Right lung (tissue), 5 donors: ENCODE measurements around the gene ARFGAP3. TPM values are rescaled to one million over a fixed set of nuclear protein-coding genes. Genes with fewer than 3 reads are reported as not detected.

Source experiments
- DNase-seq, 2 donors: peaks; one replicate each; pipeline ENCODE4 v3.0.0-alpha.2; 2013
- polyA plus RNA-seq, 5 donors: library from polyadenylated mRNA; unstranded; fragments of 120-200 nt; gene quantifications; one replicate each; pipeline versions ENCODE4 v1.2.1 to v1.2.3, GENCODE V29; 2013; ENCODE audit warnings: inconsistent platforms in 1 of 5, low replicate concordance in 1 of 5; ENCODE audit not compliant: insufficient read length in 5 of 5, insufficient read depth in 1 of 5

Gene ARFGAP3
- polyA plus RNA-seq, 5 donors: 45.8 to 56.5 (median 50.8) TPM

DNA sequence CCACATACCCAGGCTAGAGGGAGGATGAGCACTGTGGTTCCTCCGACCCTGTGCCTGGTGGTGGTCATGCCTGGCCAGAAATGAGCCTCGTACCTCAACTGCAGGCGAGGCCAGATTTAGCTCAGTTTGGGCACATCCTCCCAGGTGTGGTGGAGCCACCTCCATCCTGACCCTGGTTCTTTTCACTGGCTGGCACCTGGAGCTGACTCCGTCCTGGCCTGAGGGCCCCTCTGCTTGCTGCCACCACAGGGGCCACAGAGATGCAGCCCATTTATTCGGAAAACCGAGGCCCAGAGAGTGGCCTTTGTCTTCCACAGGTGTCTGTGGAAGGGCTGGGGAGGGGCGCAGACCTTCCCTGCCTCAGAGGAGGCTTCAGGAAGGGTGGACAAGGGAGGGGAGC lies 9.0 kb upstream of the ARFGAP3 start:
- DNase-seq: no peak

DNA sequence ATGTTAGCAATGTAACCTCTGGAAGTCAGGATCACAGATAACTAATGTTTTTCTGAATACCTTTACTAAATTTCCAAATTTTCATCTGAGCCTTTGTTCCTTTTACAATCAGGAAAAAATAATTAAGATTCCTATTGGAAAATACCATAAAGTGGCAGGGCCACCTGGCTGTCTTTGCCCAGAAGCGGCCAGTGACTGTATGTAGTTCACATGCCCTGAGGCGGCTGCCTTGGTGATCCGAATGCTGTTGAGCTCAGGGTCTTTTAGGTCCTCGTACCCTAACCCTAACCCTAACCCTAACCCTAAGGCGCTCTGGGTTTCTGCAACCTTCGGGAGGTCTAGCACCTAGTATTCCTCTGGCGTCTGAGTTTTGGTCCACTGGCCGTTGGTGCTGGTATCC lies 8.5 kb upstream of the ARFGAP3 start:
- no peak for DNase-seq

- DNase-seq: no peak
Observed at GRCh38 chr22:42863349-42863961, 6.4 kb upstream of the ARFGAP3 start.

- DNase-seq: no peak
Observed at GRCh38 chr22:42862045-42862734, 5.1 kb upstream of the ARFGAP3 start.

GRCh38 chr22:42860968-42861367 lies 3.9 kb upstream of the ARFGAP3 start:
- no peak for DNase-seq

GRCh38 chr22:42857845-42858481 lies 890 bp upstream of the ARFGAP3 start:
- no peak for DNase-seq

- peak; percentile 51 to 52 for DNase-seq
Observed at GRCh38 chr22:42856179-42856864, 751 bp downstream of the ARFGAP3 start.

- DNase-seq: no peak
Observed at GRCh38 chr22:42855721-42856120, 1.4 kb downstream of the ARFGAP3 start.

- no peak for DNase-seq
Observed at GRCh38 chr22:42855211-42855610, 1.9 kb downstream of the ARFGAP3 start.

GRCh38 chr22:42848941-42849550 lies 8.0 kb downstream of the ARFGAP3 start:
- no peak for DNase-seq

DNA sequence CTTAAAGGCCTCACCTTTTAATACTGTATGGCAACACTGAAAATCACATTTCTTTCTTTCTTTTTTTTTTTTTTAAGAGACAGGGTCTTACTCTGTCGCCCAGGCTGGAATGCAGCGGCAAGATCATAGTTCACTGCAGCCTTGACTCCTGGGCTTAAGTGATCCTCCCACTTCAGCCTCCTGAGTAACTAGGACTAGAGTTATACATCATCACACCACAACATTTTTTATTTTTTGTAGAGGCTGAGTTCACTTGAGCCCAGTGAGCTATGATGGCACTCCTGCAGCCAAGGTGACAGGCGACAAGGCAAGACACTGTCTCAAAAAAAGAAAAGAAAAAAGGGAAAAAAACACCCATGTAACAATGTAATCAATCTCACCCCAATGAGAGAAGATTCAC lies 10.0 kb downstream of the ARFGAP3 start:
- no peak for DNase-seq

- DNase-seq: no peak
Observed at GRCh38 chr22:42844756-42845155, 12.3 kb downstream of the ARFGAP3 start.

DNA sequence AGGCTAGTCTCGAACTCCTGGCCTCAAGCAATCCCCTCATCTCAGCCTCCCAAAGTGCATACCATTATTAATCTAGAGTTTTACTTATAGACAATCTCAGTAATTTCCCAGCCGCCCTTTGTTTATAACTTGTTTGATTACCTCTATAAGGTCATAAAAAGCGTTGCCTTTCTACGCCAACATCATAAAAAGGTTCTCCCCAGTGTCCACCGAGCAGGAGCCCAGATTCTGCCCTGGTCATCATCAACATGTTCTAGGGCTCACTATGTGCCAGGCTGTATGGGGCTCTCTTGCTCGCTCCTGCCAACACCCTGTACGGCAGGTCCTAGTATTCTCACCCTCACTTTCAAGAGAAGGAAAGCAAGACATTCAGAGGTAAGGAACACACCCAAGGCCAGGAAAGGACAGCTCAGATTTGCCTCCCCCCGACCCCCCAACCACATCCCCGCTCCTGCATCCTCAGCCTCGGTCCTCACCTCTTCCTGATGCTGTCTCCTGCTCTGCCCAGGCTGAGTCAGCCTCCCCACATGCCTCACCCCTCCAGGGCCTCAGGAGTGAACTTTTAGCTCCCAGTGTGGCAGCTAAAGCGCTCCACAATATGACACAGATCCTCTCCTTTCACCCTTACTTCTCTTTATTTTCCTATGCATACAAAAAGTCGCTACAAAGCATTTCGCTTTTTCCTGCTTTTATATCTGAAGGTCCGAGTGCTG lies 14.3 kb downstream of the ARFGAP3 start:
- DNase-seq: no peak

- DNase-seq: no peak
Observed at GRCh38 chr22:42841444-42841843, 15.6 kb downstream of the ARFGAP3 start.

- DNase-seq: no peak
Observed at GRCh38 chr22:42837556-42837955, 19.5 kb downstream of the ARFGAP3 start.

DNA sequence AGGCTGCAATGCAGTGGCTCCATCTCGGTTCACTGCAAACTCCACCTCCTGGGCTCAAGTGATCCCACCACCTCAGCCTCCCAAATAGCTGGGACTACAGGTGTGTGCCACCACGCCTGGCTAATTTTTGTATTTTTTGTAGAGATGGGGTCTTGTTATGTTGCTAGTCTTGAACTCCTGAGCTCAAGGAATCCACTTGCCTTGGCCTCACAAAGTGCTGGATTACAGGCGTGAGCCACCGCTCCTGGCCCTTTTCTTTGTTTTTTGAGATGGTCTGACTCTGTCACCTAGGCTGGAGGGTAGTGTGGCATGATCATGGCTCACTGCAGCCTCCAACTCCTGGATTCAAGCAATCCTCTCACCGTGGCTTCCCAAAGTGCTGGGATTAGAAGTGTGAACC lies 21.0 kb downstream of the ARFGAP3 start:
- DNase-seq: no peak

DNA sequence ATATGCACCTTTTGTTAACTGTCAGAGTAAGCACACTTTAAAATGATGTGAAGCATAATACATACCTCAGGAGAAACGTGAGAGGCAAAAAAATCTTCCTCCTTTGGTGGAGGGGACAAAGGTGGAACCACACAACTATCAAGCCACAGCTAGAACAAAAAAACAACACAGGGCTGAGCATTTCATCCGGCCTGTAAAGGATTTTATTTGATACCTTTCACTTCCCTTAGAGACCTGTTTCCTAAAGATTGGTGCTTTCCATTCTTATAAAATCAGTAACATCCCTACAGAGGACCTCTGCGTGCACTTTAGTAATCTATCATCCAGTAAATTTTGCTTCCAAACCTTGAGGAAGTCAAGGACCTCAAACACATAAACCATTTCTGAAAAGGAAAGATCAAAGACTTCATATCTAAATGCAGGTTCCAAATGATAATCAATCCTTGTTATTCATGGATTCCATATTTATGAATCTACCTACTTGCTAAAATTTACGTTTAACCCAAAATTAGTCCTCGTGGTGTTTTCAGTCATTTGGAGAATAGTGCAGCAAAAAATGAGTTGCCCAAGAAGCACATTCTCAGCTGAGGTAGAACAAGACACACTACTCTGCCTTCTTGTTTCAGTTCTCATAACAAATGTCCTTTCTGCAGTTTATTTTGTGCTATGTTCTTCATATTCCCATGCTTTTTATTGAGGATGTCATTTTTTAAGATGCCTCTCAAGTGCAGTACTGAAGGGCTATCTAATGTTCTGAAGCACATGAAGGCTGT lies 22.7 kb downstream of the ARFGAP3 start:
- no peak for DNase-seq

GRCh38 chr22:42833104-42833503 lies 24.0 kb downstream of the ARFGAP3 start:
- DNase-seq: no peak

DNA sequence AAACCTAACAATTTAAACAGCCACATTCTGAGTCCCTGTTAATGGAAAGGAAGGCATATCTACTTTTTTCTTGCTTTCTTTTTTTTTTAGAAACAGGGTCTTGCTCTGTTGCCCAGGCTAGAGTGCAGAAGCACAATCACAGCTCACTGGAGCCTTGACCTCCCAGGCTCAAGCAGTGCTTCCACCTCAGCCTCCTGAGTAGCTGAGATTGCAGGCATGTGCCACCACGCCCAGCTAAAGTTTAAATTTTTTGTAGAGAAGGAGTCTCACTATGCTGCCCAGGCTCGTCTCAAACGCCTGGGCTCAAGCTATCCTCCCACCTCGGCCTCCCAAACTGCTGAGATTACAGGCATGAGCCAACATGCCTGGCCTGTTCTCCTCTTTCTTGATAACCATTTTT lies 25.4 kb downstream of the ARFGAP3 start:
- DNase-seq: no peak

DNA sequence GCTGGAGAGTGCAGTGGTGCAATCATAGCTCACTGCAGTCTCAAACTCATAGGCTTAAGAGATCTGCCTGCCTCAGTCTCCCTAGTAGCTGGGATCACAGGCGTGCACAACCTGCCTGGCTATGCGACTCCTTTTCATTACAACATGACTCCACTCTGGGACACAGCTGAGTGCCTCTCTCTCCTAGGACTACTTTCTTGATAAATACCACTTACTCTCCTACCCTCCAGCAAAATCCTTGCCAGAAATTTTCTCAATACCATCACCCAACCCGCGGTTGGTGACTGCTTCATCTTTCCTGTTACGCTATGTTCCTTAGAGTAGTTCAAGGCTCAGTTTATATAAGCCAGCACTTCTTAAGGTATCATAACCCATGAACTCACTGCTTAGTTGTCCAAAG lies 26.9 kb downstream of the ARFGAP3 start:
- no peak for DNase-seq

DNA sequence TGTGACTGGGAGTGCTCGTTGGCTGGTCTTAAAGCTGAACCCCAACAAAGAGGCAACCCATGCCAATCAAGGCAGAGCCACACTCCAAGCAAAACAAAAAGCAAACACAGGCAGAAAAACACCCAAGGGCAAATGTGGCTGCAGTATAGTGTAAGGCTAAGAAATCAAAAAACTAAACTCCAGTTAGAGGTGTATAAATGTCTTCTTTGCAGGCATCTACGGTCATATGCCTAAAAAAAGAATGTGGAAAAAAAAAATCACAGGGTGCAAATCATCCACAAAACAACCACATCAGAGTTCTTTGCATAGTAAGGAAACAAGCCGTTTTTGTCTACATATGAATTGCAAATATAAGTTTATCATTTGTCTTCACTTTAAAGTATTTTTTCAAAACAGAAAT lies 27.8 kb downstream of the ARFGAP3 start:
- no peak for DNase-seq
